ENCODE results near the gene BLOC1S6.

BLOC1S6 gene

GRCh38 chr15:45653702-45654424, 66.7 kb downstream of the BLOC1S6 start:
- no peak for TF ChIP-seq CTCF (IDR thresholded peaks at IDR 0.05; ENCODE audit: insufficient read depth, low read length, missing control alignments)
- DNase-seq (ENCODE audit: low read depth, low spot score): no peak
- ChIA-PET CTCF (interaction anchor here (0.6 to 1.6 kb wide), 4 partner anchors 12 to 145 kb away, joined by 3 to 4 read pairs (median 3); no protein-coding TSS in a partner anchor), POLR2A (no interaction called here)
- H3K4me3 ChIP-seq (ENCODE audit: low read depth, low read length): no peak overlapping the region

- no peak overlapping the region for H3K4me3 ChIP-seq (ENCODE audit: low read depth, low read length)
- no peak for TF ChIP-seq CTCF (IDR thresholded peaks at IDR 0.05; ENCODE audit: insufficient read depth, low read length, missing control alignments)
- POLR2A ChIA-PET: no interaction called here
- DNase-seq (ENCODE audit: low read depth, low spot score): no peak
- CTCF ChIA-PET: interaction anchor here (0.7 kb wide), 1 partner anchor 51 kb away, joined by 4 read pairs; no protein-coding TSS in a partner anchor
Observed at GRCh38 chr15:45654749-45655148, 67.6 kb downstream of the BLOC1S6 start.

- TF ChIP-seq CTCF (IDR thresholded peaks at IDR 0.05; ENCODE audit: insufficient read depth, low read length, missing control alignments): no peak
- H3K4me3 ChIP-seq (ENCODE audit: low read depth, low read length): no peak overlapping the region
- ChIA-PET POLR2A (no interaction called here), CTCF (interaction anchor here (0.8 kb wide), 1 partner anchor 23 kb away, joined by 3 read pairs; no protein-coding TSS in a partner anchor)
- no peak for DNase-seq (ENCODE audit: low read depth, low spot score)
Observed at GRCh38 chr15:45657254-45657653, 70.1 kb downstream of the BLOC1S6 start.

GRCh38 chr15:45657764-45658545, 70.8 kb downstream of the BLOC1S6 start:
- ChIA-PET CTCF (interaction anchor here (0.8 kb wide), 1 partner anchor 22 kb away, joined by 3 read pairs; no protein-coding TSS in a partner anchor), POLR2A (no interaction called here)
- TF ChIP-seq CTCF (IDR thresholded peaks at IDR 0.05; ENCODE audit: insufficient read depth, low read length, missing control alignments): no peak
- no peak overlapping the region for H3K4me3 ChIP-seq (ENCODE audit: low read depth, low read length)
- DNase-seq (ENCODE audit: low read depth, low spot score): no peak
